ENCODE measurements around the gene STK10.

STK10 gene

GRCh38 chr5:172178301-172178987, 9.6 kb downstream of the STK10 start:
- no peak overlapping the region for H3K4me3 ChIP-seq (ENCODE audit: low read depth, low read length)
- no peak for DNase-seq (ENCODE audit: low read depth, low spot score)
- no peak for TF ChIP-seq CTCF (IDR thresholded peaks at IDR 0.05; ENCODE audit: insufficient read depth, low read length, missing control alignments)
- ChIA-PET CTCF (interaction anchor here (1.2 to 3.4 kb wide), 2 partner anchors 10 to 55 kb away, joined by 3 to 17 read pairs; partner anchors contain the start of gene STK10), POLR2A (no interaction called here)

- TF ChIP-seq CTCF (IDR thresholded peaks at IDR 0.05; ENCODE audit: insufficient read depth, low read length, missing control alignments): no peak
- ChIA-PET POLR2A (no interaction called here), CTCF (interaction anchor here (1.5 to 3.5 kb wide), 2 partner anchors 12 to 116 kb away, joined by 4 to 19 read pairs; partner anchors contain the start of gene STK10)
- H3K4me3 ChIP-seq (ENCODE audit: low read depth, low read length): no peak overlapping the region
- DNase-seq (ENCODE audit: low read depth, low spot score): no peak
Measured at GRCh38 chr5:172177176-172177575, 10.8 kb downstream of the STK10 start.

GRCh38 chr5:172175263-172175719, 12.7 kb downstream of the STK10 start:
- ChIA-PET POLR2A (no interaction called here), CTCF (interaction anchor here (0.9 to 3.5 kb wide), 7 partner anchors 8 to 70 kb away, joined by 3 to 19 read pairs (median 4); partner anchors contain the start of gene STK10)
- no peak overlapping the region for H3K4me3 ChIP-seq (ENCODE audit: low read depth, low read length)
- no peak for DNase-seq (ENCODE audit: low read depth, low spot score)
- TF ChIP-seq CTCF (IDR thresholded peaks at IDR 0.05; ENCODE audit: insufficient read depth, low read length, missing control alignments): no peak

- no peak for TF ChIP-seq CTCF (IDR thresholded peaks at IDR 0.05; ENCODE audit: insufficient read depth, low read length, missing control alignments)
- H3K4me3 ChIP-seq (ENCODE audit: low read depth, low read length): no peak overlapping the region
- CTCF ChIA-PET: interaction anchor here (1.2 to 2.3 kb wide), 5 partner anchors 8 to 120 kb away, joined by 3 to 12 read pairs (median 4); partner anchors contain the start of gene STK10
- no peak for DNase-seq (ENCODE audit: low read depth, low spot score)
- POLR2A ChIA-PET: interaction anchor here (2.1 kb wide), 1 partner anchor 13 kb away, joined by 14 read pairs; the partner anchor contains the start of gene STK10
Measured at GRCh38 chr5:172173564-172174153, 14.4 kb downstream of the STK10 start.

GRCh38 chr5:172172912-172173563, 15.0 kb downstream of the STK10 start:
- CTCF ChIA-PET: interaction anchor here (1.2 to 1.6 kb wide), 4 partner anchors 9 to 121 kb away, joined by 3 to 12 read pairs (median 4); partner anchors contain the start of gene STK10
- TF ChIP-seq CTCF (IDR thresholded peaks at IDR 0.05; ENCODE audit: insufficient read depth, low read length, missing control alignments): no peak
- no peak for DNase-seq (ENCODE audit: low read depth, low spot score)
- POLR2A ChIA-PET: interaction anchor here (0.7 to 2.1 kb wide), 2 partner anchors 14 to 769 kb away, joined by 3 to 14 read pairs; partner anchors contain the start of gene STK10
- no peak overlapping the region for H3K4me3 ChIP-seq (ENCODE audit: low read depth, low read length)

Data from AG04449 (cell line).